ENCODE data around the gene NRXN3.

NRXN3 gene

GRCh38 chr14:79820866-79821535 is 1650.8 kb downstream of the NRXN3 start:
- Mint-ChIP-seq H3K9me3 (no peaks in the 10 kb centered on the region), H3K27me3 (no peaks in the 10 kb centered on the region), H3K36me3 (no peaks in the 10 kb centered on the region), H3K4me1 (no peaks in the 10 kb centered on the region), H3K4me3 (no peak overlapping the region), H3K27ac (no peak overlapping the region)
- DNase-seq, result no peak
- CTCF ChIA-PET, result no interaction called here

DNA sequence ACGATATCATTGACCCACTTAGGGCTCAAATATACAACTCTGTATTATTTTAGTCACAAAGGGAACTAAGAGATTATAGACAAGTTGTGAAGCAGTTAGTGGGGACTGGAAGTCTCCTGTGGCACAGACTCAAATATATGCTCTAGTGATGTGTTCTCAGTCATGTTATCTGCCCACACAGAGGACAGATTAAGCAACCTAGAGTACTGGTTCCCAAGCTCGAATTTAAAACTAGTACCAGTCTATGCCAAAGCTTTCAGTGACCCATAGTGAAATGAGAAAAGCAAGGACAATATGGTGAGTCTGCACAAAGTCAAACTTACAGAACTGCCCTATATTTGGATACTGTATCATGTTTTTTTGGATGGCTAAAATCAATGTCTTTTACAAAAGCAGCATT is 1651.9 kb downstream of the NRXN3 start:
- DNase-seq, result no peak
- Mint-ChIP-seq H3K4me1 (no peaks in the 10 kb centered on the region), H3K36me3 (no peaks in the 10 kb centered on the region), H3K27ac (no peak overlapping the region), H3K4me3 (no peak overlapping the region), H3K9me3 (no peaks in the 10 kb centered on the region), H3K27me3 (no peaks in the 10 kb centered on the region)
- CTCF ChIA-PET, result no interaction called here

DNA sequence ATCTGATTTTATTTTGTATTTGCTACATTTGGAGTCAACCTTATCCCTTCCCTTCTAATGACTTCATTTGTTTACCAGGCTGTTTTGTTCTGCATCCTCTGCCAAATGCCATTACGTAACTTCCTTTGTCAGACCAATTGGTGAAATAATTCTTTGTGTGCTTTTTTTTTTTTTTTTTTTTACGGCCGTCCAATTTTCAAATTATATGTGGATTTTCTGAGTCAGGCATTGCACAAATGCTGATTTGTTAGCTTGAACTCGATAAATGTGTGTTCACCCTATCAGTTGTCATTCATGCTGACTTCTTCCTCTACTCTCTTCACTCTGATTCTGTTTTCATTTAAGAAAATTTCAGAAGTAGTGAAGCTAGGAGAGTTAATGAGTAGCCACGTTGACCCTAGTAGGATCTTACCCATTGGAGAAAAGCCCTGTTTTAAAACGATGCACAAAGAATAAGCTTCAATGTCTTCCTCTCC is 1654.9 kb downstream of the NRXN3 start:
- CTCF ChIA-PET, result interaction anchor here (0.6 kb wide), 1 partner anchor 40 kb away, joined by 3 read pairs; no protein-coding TSS in a partner anchor
- H3K36me3 Mint-ChIP-seq, result no peaks in the 10 kb centered on the region
- no peaks in the 10 kb centered on the region for H3K27me3 Mint-ChIP-seq
- H3K27ac Mint-ChIP-seq, result no peak overlapping the region
- H3K4me3 Mint-ChIP-seq, result no peak overlapping the region
- H3K9me3 Mint-ChIP-seq, result peaks cover 2% of the 10 kb centered on the region
- H3K4me1 Mint-ChIP-seq, result no peaks in the 10 kb centered on the region
- DNase-seq, result no peak

DNA sequence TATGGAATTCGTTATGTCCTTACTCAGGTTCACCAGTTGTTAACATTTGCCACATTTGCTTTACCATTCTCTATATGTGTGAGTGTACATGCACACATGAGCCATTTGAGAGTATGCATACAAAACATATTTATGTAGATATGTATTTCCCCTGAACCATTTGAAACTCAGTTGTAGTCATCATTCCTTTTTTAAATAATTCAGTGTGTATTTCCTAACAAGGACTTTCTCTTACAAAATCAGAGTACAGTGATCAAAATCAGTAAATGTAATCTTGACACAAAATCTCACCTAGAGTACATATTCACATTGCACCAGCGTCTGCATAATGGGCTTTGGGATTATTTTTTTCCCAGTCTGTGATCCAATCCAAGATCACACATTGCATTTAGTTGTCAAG is 1656.2 kb downstream of the NRXN3 start:
- CTCF ChIA-PET, result no interaction called here
- no peak for DNase-seq
- Mint-ChIP-seq H3K27ac (no peak overlapping the region), H3K27me3 (no peaks in the 10 kb centered on the region), H3K4me1 (no peaks in the 10 kb centered on the region), H3K9me3 (peaks cover 2% of the 10 kb centered on the region), H3K4me3 (no peak overlapping the region), H3K36me3 (no peaks in the 10 kb centered on the region)

GRCh38 chr14:79829405-79830166 is 1659.4 kb downstream of the NRXN3 start:
- Mint-ChIP-seq H3K4me3 (no peak overlapping the region), H3K27me3 (no peaks in the 10 kb centered on the region), H3K36me3 (no peaks in the 10 kb centered on the region), H3K27ac (no peak overlapping the region), H3K9me3 (peaks cover 2% of the 10 kb centered on the region), H3K4me1 (no peaks in the 10 kb centered on the region)
- DNase-seq, result no peak
- CTCF ChIA-PET, result no interaction called here

DNA sequence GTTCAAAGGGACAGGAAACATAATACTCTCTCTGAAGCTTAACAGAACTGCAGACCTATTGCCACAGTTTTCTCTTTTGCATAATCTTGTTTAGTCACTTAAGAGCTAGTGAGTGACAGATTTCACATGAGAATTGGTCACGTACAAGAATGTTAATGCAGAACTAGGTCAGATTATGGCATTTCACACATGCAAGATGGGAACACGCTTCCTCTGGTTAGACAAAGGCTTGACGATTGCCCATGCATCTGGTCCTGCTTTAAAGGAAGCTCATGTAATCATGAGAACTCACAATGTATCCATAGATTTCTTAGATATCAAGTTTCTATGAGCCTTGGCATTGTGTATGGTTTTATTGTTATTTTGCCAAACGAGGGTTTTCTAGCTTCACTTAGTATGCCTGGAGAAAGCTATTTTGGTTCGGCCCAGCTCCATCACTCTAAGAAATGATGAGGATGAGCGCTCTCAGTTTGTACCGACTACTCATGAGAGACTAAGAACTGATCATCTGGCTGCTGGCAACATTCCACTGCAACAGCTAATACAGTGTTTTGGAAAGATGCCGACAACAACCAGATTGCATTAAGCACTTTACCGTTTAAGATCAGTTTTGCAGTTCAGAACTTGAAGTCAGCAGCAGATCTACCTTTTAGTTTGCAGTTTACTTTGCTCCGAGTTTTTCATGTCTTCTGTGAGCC is 1661.2 kb downstream of the NRXN3 start:
- CTCF ChIA-PET, result no interaction called here
- H3K4me1 Mint-ChIP-seq, result no peaks in the 10 kb centered on the region
- peaks cover 2% of the 10 kb centered on the region for H3K9me3 Mint-ChIP-seq
- H3K27ac Mint-ChIP-seq, result no peak overlapping the region
- no peak for DNase-seq
- H3K27me3 Mint-ChIP-seq, result no peaks in the 10 kb centered on the region
- no peaks in the 10 kb centered on the region for H3K36me3 Mint-ChIP-seq
- no peak overlapping the region for H3K4me3 Mint-ChIP-seq

DNA sequence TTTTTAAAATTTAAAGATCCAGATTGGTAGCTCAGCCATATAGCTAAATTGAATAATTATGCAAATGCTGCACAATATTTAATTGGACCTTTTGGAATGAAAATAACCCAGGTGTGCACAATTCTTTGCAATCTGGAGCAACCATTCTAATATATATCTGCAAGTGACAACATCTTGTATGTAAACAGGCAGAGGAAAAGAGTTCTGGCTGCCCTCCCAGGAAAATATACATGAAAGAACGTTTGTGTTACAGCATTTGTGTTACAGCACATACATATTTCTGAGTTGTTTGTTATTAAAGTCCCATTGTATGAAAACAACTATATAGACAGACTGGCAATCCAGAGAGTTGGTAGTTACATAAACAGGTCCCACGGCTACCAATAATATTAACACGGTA is 1663.6 kb downstream of the NRXN3 start:
- no peaks in the 10 kb centered on the region for H3K27me3 Mint-ChIP-seq
- H3K36me3 Mint-ChIP-seq, result no peaks in the 10 kb centered on the region
- no peak for DNase-seq
- no peak overlapping the region for H3K4me3 Mint-ChIP-seq
- H3K9me3 Mint-ChIP-seq, result no peaks in the 10 kb centered on the region
- H3K27ac Mint-ChIP-seq, result no peak overlapping the region
- no peaks in the 10 kb centered on the region for H3K4me1 Mint-ChIP-seq
- CTCF ChIA-PET, result no interaction called here

- Mint-ChIP-seq H3K4me1 (no peaks in the 10 kb centered on the region), H3K36me3 (no peaks in the 10 kb centered on the region), H3K4me3 (no peak overlapping the region), H3K9me3 (no peaks in the 10 kb centered on the region), H3K27me3 (no peaks in the 10 kb centered on the region), H3K27ac (no peak overlapping the region)
- no peak for DNase-seq
- CTCF ChIA-PET, result no interaction called here
These were observed 1664.7 kb downstream of the NRXN3 start for GRCh38 chr14:79834868-79835267.

GRCh38 chr14:79836577-79836976 is 1666.4 kb downstream of the NRXN3 start:
- no peaks in the 10 kb centered on the region for H3K36me3 Mint-ChIP-seq
- CTCF ChIA-PET, result no interaction called here
- no peak for DNase-seq

GRCh38 chr14:79837699-79838098 is 1667.5 kb downstream of the NRXN3 start:
- no peak overlapping the region for H3K27ac Mint-ChIP-seq
- H3K9me3 Mint-ChIP-seq, result no peaks in the 10 kb centered on the region
- CTCF ChIA-PET, result no interaction called here
- H3K4me3 Mint-ChIP-seq, result no peak overlapping the region
- H3K4me1 Mint-ChIP-seq, result no peaks in the 10 kb centered on the region
- no peaks in the 10 kb centered on the region for H3K36me3 Mint-ChIP-seq
- DNase-seq, result no peak
- H3K27me3 Mint-ChIP-seq, result no peaks in the 10 kb centered on the region

More at GRCh38 chr14:79836577-79836976, 1666.4 kb downstream of the NRXN3 start:
- H3K9me3 Mint-ChIP-seq, result no peaks in the 10 kb centered on the region
- H3K4me1 Mint-ChIP-seq, result no peaks in the 10 kb centered on the region
- H3K27me3 Mint-ChIP-seq, result no peaks in the 10 kb centered on the region
- no peak overlapping the region for H3K27ac Mint-ChIP-seq
- no peak overlapping the region for H3K4me3 Mint-ChIP-seq

DNA sequence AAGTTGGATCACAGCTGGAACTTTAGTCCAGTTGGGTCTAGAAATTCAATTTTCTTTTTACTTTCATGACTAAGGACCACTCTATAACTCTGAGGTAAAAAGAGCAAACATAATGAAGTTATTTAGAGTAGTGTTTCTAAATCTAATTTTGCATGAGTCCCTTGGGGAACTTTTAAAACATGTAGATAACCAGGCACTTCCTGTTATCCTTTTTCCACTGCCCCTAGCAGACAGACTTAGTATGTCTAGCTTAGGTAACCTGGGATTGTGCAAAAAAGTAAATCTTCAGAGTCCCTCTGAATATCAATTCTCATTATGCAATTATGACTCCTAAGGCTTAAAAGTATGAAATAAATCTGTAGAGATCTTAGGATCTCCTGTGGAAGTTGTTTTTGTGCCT is 1669.9 kb downstream of the NRXN3 start:
- H3K9me3 Mint-ChIP-seq, result no peaks in the 10 kb centered on the region
- H3K27ac Mint-ChIP-seq, result no peak overlapping the region
- CTCF ChIA-PET, result no interaction called here
- DNase-seq, result no peak
- H3K4me1 Mint-ChIP-seq, result no peaks in the 10 kb centered on the region
- H3K36me3 Mint-ChIP-seq, result no peaks in the 10 kb centered on the region
- H3K4me3 Mint-ChIP-seq, result no peak overlapping the region
- H3K27me3 Mint-ChIP-seq, result no peaks in the 10 kb centered on the region

- no peaks in the 10 kb centered on the region for H3K9me3 Mint-ChIP-seq
- H3K36me3 Mint-ChIP-seq, result no peaks in the 10 kb centered on the region
- no peak overlapping the region for H3K27ac Mint-ChIP-seq
- DNase-seq, result no peak
- CTCF ChIA-PET, result no interaction called here
- H3K4me3 Mint-ChIP-seq, result no peak overlapping the region
- H3K4me1 Mint-ChIP-seq, result no peaks in the 10 kb centered on the region
- H3K27me3 Mint-ChIP-seq, result no peaks in the 10 kb centered on the region
These were observed 1670.7 kb downstream of the NRXN3 start for GRCh38 chr14:79840831-79841230.

- H3K36me3 Mint-ChIP-seq, result no peaks in the 10 kb centered on the region
- no peaks in the 10 kb centered on the region for H3K4me1 Mint-ChIP-seq
- CTCF ChIA-PET, result no interaction called here
- no peaks in the 10 kb centered on the region for H3K27me3 Mint-ChIP-seq
- no peak overlapping the region for H3K27ac Mint-ChIP-seq
- no peak for DNase-seq
- no peak overlapping the region for H3K4me3 Mint-ChIP-seq
- H3K9me3 Mint-ChIP-seq, result no peaks in the 10 kb centered on the region
These were observed 1671.3 kb downstream of the NRXN3 start for GRCh38 chr14:79841433-79841832.

DNA sequence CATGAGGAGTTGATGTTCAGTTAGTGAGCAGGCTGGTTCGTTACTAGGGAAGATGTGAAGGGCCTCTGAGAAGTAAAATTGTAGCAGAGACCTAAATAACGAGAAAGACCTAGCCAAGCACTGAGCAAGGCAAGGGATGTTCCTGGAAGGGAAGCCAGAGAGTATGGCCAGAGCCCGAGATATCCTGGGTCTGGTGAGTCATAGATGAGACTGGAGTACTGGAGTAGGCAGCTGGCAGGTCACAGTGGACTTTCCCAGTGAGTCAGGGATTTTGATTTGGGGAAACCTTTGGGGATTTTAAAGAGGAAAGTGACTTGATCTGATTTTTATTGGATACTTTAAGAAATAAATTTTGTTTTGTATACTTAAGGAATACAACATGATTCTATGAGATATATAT is 1672.1 kb downstream of the NRXN3 start:
- H3K4me1 Mint-ChIP-seq, result no peaks in the 10 kb centered on the region

More for the DNA sequence above, 1672.1 kb downstream of the NRXN3 start:
- H3K27ac Mint-ChIP-seq, result no peak overlapping the region
- H3K4me3 Mint-ChIP-seq, result no peak overlapping the region
- H3K9me3 Mint-ChIP-seq, result no peaks in the 10 kb centered on the region
- H3K27me3 Mint-ChIP-seq, result no peaks in the 10 kb centered on the region
- DNase-seq, result no peak
- no peaks in the 10 kb centered on the region for H3K36me3 Mint-ChIP-seq
- CTCF ChIA-PET, result no interaction called here
